Measurements from ENCODE around the gene ARHGEF33.

ARHGEF33 gene

GRCh38 chr2:38922902-38923301 lies 33.2 kb downstream of the ARHGEF33 start:
- H3K27me3 ChIP-seq: no peaks in the 10 kb centered on the region

GRCh38 chr2:38925982-38926381 lies 36.3 kb downstream of the ARHGEF33 start:
- no peak overlapping the region for H3K27ac ChIP-seq
- TF ChIP-seq CTCF (IDR thresholded peaks at IDR 0.05): no peak
- no peaks in the 10 kb centered on the region for H3K27me3 ChIP-seq
- no peaks in the 10 kb centered on the region for H3K36me3 ChIP-seq
- H3K4me1 ChIP-seq (ENCODE audit: control insufficient read depth in 1 of 2, insufficient read depth in 1 of 2, low read depth in 1 of 2, low read length in 1 of 2): no peaks in the 10 kb centered on the region
- H3K9me3 ChIP-seq: no peaks in the 10 kb centered on the region
- no peak overlapping the region for H3K4me3 ChIP-seq (ENCODE audit: low read depth in 1 of 2, low read length in 1 of 2)

More at GRCh38 chr2:38922902-38923301, 33.2 kb downstream of the ARHGEF33 start:
- no peak for TF ChIP-seq CTCF (IDR thresholded peaks at IDR 0.05)
- Histone ChIP-seq H3K27ac (no peak overlapping the region), H3K4me3 (ENCODE audit: low read depth in 1 of 2, low read length in 1 of 2) (no peak overlapping the region), H3K36me3 (no peaks in the 10 kb centered on the region), H3K4me1 (ENCODE audit: control insufficient read depth in 1 of 2, insufficient read depth in 1 of 2, low read depth in 1 of 2, low read length in 1 of 2) (no peaks in the 10 kb centered on the region), H3K9me3 (no peaks in the 10 kb centered on the region)

- H3K27ac ChIP-seq: no peak overlapping the region
- H3K4me3 ChIP-seq (ENCODE audit: low read depth in 1 of 2, low read length in 1 of 2): no peak overlapping the region
- H3K36me3 ChIP-seq: no peaks in the 10 kb centered on the region
- TF ChIP-seq CTCF (IDR thresholded peaks at IDR 0.05): no peak
- H3K9me3 ChIP-seq: no peaks in the 10 kb centered on the region
- no peaks in the 10 kb centered on the region for H3K27me3 ChIP-seq
- no peaks in the 10 kb centered on the region for H3K4me1 ChIP-seq (ENCODE audit: control insufficient read depth in 1 of 2, insufficient read depth in 1 of 2, low read depth in 1 of 2, low read length in 1 of 2)
These were observed 40.9 kb downstream of the ARHGEF33 start for GRCh38 chr2:38930600-38930999.

- no peaks in the 10 kb centered on the region for H3K9me3 ChIP-seq
- TF ChIP-seq CTCF (IDR thresholded peaks at IDR 0.05): no peak
- H3K4me1 ChIP-seq (ENCODE audit: control insufficient read depth in 1 of 2, insufficient read depth in 1 of 2, low read depth in 1 of 2, low read length in 1 of 2): no peaks in the 10 kb centered on the region
- no peak overlapping the region for H3K4me3 ChIP-seq (ENCODE audit: low read depth in 1 of 2, low read length in 1 of 2)
- H3K27me3 ChIP-seq: no peaks in the 10 kb centered on the region
- H3K27ac ChIP-seq: no peak overlapping the region
- no peaks in the 10 kb centered on the region for H3K36me3 ChIP-seq
These were observed 42.9 kb downstream of the ARHGEF33 start for GRCh38 chr2:38932586-38932985.

- Histone ChIP-seq H3K9me3 (no peaks in the 10 kb centered on the region), H3K27me3 (no peaks in the 10 kb centered on the region), H3K4me1 (ENCODE audit: control insufficient read depth in 1 of 2, insufficient read depth in 1 of 2, low read depth in 1 of 2, low read length in 1 of 2) (no peaks in the 10 kb centered on the region), H3K4me3 (ENCODE audit: low read depth in 1 of 2, low read length in 1 of 2) (no peak overlapping the region), H3K27ac (no peak overlapping the region), H3K36me3 (no peaks in the 10 kb centered on the region)
- TF ChIP-seq CTCF (IDR thresholded peaks at IDR 0.05): no peak
These were observed 44.0 kb downstream of the ARHGEF33 start for GRCh38 chr2:38933653-38934052.

GRCh38 chr2:38934742-38935141 lies 45.1 kb downstream of the ARHGEF33 start:
- TF ChIP-seq CTCF (IDR thresholded peaks at IDR 0.05): no peak
- Histone ChIP-seq H3K4me1 (ENCODE audit: control insufficient read depth in 1 of 2, insufficient read depth in 1 of 2, low read depth in 1 of 2, low read length in 1 of 2) (no peaks in the 10 kb centered on the region), H3K27me3 (no peaks in the 10 kb centered on the region), H3K4me3 (ENCODE audit: low read depth in 1 of 2, low read length in 1 of 2) (no peak overlapping the region), H3K36me3 (no peaks in the 10 kb centered on the region), H3K9me3 (no peaks in the 10 kb centered on the region), H3K27ac (no peak overlapping the region)
